ENCODE data around the gene LGALS3BP.

DNA sequence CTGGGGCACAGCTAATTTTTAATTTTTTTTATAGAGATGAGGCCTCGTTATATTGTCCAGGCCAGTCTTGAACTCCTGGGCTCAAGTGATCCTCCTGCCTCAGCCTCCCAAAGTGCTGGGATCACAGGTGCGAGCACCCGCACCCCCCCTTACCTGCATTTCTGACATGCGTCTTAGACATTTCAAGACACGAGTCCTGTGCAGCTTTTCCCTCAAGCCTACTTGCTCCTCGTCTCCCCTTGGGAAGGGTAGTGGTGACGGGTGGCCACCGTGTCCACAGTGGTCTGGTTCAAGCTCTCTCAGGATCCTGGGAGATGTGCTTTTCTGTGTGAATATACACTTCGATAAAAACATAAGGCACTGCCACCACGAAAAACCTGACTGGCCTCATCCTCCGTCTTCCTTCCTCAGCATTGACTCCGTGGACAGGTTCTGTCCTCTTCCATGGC, 20.2 kb upstream of the LGALS3BP start:
- TF ChIP-seq, protein P1, sequence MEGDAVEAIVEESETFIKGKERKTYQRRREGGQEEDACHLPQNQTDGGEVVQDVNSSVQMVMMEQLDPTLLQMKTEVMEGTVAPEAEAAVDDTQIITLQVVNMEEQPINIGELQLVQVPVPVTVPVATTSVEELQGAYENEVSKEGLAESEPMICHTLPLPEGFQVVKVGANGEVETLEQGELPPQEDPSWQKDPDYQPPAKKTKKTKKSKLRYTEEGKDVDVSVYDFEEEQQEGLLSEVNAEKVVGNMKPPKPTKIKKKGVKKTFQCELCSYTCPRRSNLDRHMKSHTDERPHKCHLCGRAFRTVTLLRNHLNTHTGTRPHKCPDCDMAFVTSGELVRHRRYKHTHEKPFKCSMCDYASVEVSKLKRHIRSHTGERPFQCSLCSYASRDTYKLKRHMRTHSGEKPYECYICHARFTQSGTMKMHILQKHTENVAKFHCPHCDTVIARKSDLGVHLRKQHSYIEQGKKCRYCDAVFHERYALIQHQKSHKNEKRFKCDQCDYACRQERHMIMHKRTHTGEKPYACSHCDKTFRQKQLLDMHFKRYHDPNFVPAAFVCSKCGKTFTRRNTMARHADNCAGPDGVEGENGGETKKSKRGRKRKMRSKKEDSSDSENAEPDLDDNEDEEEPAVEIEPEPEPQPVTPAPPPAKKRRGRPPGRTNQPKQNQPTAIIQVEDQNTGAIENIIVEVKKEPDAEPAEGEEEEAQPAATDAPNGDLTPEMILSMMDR (IDR thresholded peaks at IDR 0.05) = no peak
- TF ChIP-seq, protein P2, sequence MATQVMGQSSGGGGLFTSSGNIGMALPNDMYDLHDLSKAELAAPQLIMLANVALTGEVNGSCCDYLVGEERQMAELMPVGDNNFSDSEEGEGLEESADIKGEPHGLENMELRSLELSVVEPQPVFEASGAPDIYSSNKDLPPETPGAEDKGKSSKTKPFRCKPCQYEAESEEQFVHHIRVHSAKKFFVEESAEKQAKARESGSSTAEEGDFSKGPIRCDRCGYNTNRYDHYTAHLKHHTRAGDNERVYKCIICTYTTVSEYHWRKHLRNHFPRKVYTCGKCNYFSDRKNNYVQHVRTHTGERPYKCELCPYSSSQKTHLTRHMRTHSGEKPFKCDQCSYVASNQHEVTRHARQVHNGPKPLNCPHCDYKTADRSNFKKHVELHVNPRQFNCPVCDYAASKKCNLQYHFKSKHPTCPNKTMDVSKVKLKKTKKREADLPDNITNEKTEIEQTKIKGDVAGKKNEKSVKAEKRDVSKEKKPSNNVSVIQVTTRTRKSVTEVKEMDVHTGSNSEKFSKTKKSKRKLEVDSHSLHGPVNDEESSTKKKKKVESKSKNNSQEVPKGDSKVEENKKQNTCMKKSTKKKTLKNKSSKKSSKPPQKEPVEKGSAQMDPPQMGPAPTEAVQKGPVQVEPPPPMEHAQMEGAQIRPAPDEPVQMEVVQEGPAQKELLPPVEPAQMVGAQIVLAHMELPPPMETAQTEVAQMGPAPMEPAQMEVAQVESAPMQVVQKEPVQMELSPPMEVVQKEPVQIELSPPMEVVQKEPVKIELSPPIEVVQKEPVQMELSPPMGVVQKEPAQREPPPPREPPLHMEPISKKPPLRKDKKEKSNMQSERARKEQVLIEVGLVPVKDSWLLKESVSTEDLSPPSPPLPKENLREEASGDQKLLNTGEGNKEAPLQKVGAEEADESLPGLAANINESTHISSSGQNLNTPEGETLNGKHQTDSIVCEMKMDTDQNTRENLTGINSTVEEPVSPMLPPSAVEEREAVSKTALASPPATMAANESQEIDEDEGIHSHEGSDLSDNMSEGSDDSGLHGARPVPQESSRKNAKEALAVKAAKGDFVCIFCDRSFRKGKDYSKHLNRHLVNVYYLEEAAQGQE (IDR thresholded peaks at IDR 0.05; ENCODE audit: insufficient read depth in 1 of 2, low read depth in 2 of 2, low read length in 1 of 2) = no peak
- TF ChIP-seq POLR2AphosphoS5 (IDR thresholded peaks at IDR 0.05; ENCODE audit: low read depth, low read length) (no peak), SIN3A (IDR thresholded peaks at IDR 0.05; ENCODE audit: borderline replicate concordance, insufficient read depth, low read depth, low read length) (no peak), TCF7L2 (IDR thresholded peaks at IDR 0.05; ENCODE audit: low read depth, low read length) (no peak)

All from Panc1 (cell line).